Activated CD4-positive, alpha-beta T cell treated with anti-CD3 and anti-CD28 coated beads for 36 hours (primary cell): ENCODE results near the gene PHPT1. TPM values are rescaled to one million over a fixed set of nuclear protein-coding genes. Genes with fewer than 3 reads are reported as not detected.
"Not testable (repeated sequence)": the region's sequence is repeated elsewhere in the genome, so short reads cannot be mapped to it uniquely, and the experiment has no call there.

Experiments used
- ATAC-seq: fragments of 200-7000 bp; cut with Tn5 transposase; one replicate; pipeline ENCODE4 v1.10.0; 2021; ENCODE audit warnings: mild to moderate bottlenecking, moderate library complexity
- CTCF ChIA-PET: fragments of 350-600 bp; sonication (Branson Sonifier 250); formaldehyde crosslinking; loops from one replicate; lab custom pipeline; 2021; ENCODE audit warnings: antibody characterized with exemption; lab: Charles Lee
- POLR2A ChIA-PET: fragments of 350-600 bp; sonication (Branson Sonifier 250); formaldehyde crosslinking; loops from one replicate; lab custom pipeline; 2021; ENCODE audit warnings: antibody characterized with exemption, inconsistent platforms; lab: Charles Lee
- DNase-seq: peaks from one replicate; pipeline ENCODE4 v3.0.0-alpha.2; 2020
- H3K27ac Mint-ChIP-seq: one replicate; pipeline ENCODE4 v1.8.0; 2021; ENCODE audit warnings: mixed read lengths
- H3K27me3 Mint-ChIP-seq: one replicate; pipeline ENCODE4 v1.8.0; 2021; ENCODE audit warnings: mixed read lengths
- H3K36me3 Mint-ChIP-seq: one replicate; pipeline ENCODE4 v1.8.0; 2021; ENCODE audit warnings: low read depth, mixed read lengths
- H3K4me1 Mint-ChIP-seq: one replicate; pipeline ENCODE4 v1.8.0; 2021; ENCODE audit warnings: mixed read lengths
- H3K4me3 Mint-ChIP-seq: one replicate; pipeline ENCODE4 v1.8.0; 2021; ENCODE audit warnings: mild to moderate bottlenecking, moderate library complexity, mixed read lengths
- H3K9me3 Mint-ChIP-seq: one replicate; pipeline ENCODE4 v1.8.0; 2021; ENCODE audit warnings: low read depth, mixed read lengths
- intact Hi-C, 2 experiments: fragments of 100-400 bp; cut with DNase I in 1 of 2; cut with micrococcal nuclease in 1 of 2; formaldehyde crosslinking; loops; one replicate each; pipeline versions ENCODE4 v1.14.2 to v1.15.1; 2022 to 2024; cut with DNase I, micrococcal nuclease
- total RNA-seq, 2 experiments: library from RNA; stranded (reverse); gene quantifications; one replicate each; pipeline ENCODE4 v1.2.3, GENCODE V29; 2021

Gene PHPT1
- total RNA-seq, 2 experiments from 2014 or later, result 94.5 to 98.9 TPM

GRCh38 chr9:136867480-136867879 lies 18.3 kb downstream of the PHPT1 start:
- H3K27ac Mint-ChIP-seq, result no peak overlapping the region

GRCh38 chr9:136867917-136868316 lies 18.7 kb downstream of the PHPT1 start:
- Mint-ChIP-seq H3K27me3 (no peaks in the 10 kb centered on the region), H3K36me3 (peaks cover 16% of the 10 kb centered on the region), H3K27ac (no peak overlapping the region), H3K9me3 (peaks cover 2% of the 10 kb centered on the region), H3K4me1 (peaks cover 16% of the 10 kb centered on the region), H3K4me3 (peak overlapping the region; percentile 81)
- intact Hi-C loops, result loop anchor here in 1 of 2 experiments (2.0 kb wide), 1 partner anchor 13 kb away; no protein-coding TSS in a partner anchor
- POLR2A ChIA-PET, result no interaction called here
- ATAC-seq, result no peak
- CTCF ChIA-PET, result interaction anchor here (0.7 to 1.0 kb wide), 2 partner anchors 11 to 161 kb away, joined by 3 read pairs; no protein-coding TSS in a partner anchor
- DNase-seq, result no peak

More at GRCh38 chr9:136867480-136867879, 18.3 kb downstream of the PHPT1 start:
- H3K27me3 Mint-ChIP-seq, result no peaks in the 10 kb centered on the region
- ChIA-PET CTCF (interaction anchor here (0.7 to 1.0 kb wide), 2 partner anchors 11 to 162 kb away, joined by 3 read pairs; no protein-coding TSS in a partner anchor), POLR2A (no interaction called here)
- DNase-seq (no peak), ATAC-seq (no peak)
- peak overlapping the region; percentile 81 for H3K4me3 Mint-ChIP-seq
- intact Hi-C loops, result loop anchor here in 1 of 2 experiments (2.0 kb wide), 1 partner anchor 13 kb away; no protein-coding TSS in a partner anchor
- H3K9me3 Mint-ChIP-seq, result no peaks in the 10 kb centered on the region
- H3K36me3 Mint-ChIP-seq, result peaks cover 16% of the 10 kb centered on the region
- H3K4me1 Mint-ChIP-seq, result peaks cover 16% of the 10 kb centered on the region

GRCh38 chr9:136868644-136869043 lies 19.4 kb downstream of the PHPT1 start:
- no peak for ATAC-seq
- H3K4me3 Mint-ChIP-seq, result peak overlapping the region; percentile 38

DNA sequence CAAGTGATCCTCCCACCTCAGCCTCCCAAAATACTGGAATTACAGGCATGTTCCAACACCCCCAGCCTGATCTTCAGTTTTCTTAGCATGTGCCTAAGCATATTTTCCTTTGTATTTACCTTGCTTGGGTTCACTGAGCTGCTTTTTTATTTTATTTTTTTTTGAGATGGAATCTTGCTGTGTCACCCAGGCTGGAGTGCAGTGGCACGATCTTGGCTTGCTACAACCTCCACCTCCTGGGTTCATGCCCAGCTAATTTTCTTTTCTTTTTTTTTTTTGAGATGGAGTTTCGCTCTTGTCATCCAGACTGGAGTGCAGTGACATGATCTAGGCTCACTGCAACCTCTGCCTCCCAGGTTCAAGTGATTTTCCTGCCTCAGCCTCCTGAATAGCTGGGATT lies 20.4 kb downstream of the PHPT1 start:
- DNase-seq, ATAC-seq, H3K27me3 Mint-ChIP-seq, H3K27ac Mint-ChIP-seq, H3K4me3 Mint-ChIP-seq, POLR2A ChIA-PET, CTCF ChIA-PET, H3K9me3 Mint-ChIP-seq, intact Hi-C loops, H3K36me3 Mint-ChIP-seq: not testable (repeated sequence)
- peaks cover 11% of the 10 kb centered on the region for H3K4me1 Mint-ChIP-seq

More at GRCh38 chr9:136868644-136869043, 19.4 kb downstream of the PHPT1 start:
- intact Hi-C loops, result no loop called here
- peaks cover 2% of the 10 kb centered on the region for H3K9me3 Mint-ChIP-seq
- H3K27me3 Mint-ChIP-seq, result no peaks in the 10 kb centered on the region
- H3K4me1 Mint-ChIP-seq, result peaks cover 16% of the 10 kb centered on the region
- H3K27ac Mint-ChIP-seq, result no peak overlapping the region
- no peak for DNase-seq
- ChIA-PET POLR2A (no interaction called here), CTCF (no interaction called here)
- peaks cover 11% of the 10 kb centered on the region for H3K36me3 Mint-ChIP-seq

DNA sequence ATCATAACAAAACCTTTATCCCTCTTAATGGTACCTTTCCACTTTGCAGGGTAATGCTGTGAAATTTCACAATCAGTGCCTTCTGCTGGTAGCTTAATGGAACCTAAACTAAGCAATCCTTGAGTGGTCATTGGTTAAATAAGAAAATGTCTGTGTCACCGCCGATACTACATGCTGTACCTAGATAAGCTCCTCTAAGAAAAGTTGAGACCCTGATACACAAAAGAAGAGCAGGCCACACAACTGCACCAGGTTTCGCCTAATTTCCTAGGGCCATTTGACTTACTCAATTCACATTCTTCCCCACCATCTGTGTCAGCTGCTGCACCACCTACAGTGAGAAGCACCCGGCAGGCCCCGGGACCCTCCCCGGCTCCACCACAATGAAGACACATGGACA lies 25.9 kb downstream of the PHPT1 start:
- no peaks in the 10 kb centered on the region for H3K36me3 Mint-ChIP-seq

GRCh38 chr9:136876476-136876875 lies 27.3 kb downstream of the PHPT1 start:
- DNase-seq (no peak), ATAC-seq (no peak)
- H3K4me1 Mint-ChIP-seq, result peaks cover 13% of the 10 kb centered on the region
- peaks cover 2% of the 10 kb centered on the region for H3K9me3 Mint-ChIP-seq
- CTCF ChIA-PET, result no interaction called here
- H3K27me3 Mint-ChIP-seq, result no peaks in the 10 kb centered on the region
- no peak overlapping the region for H3K4me3 Mint-ChIP-seq
- no peak overlapping the region for H3K27ac Mint-ChIP-seq
- POLR2A ChIA-PET, result no interaction called here
- no peaks in the 10 kb centered on the region for H3K36me3 Mint-ChIP-seq
- intact Hi-C loops, result no loop called here

More for the DNA sequence above, 25.9 kb downstream of the PHPT1 start:
- peaks cover under 1% of the 10 kb centered on the region for H3K4me1 Mint-ChIP-seq
- ATAC-seq (no peak), DNase-seq (no peak)
- no peak overlapping the region for H3K4me3 Mint-ChIP-seq
- ChIA-PET CTCF (interaction anchor here (0.6 to 1.0 kb wide), 2 partner anchors 34 to 46 kb away, joined by 3 read pairs; no protein-coding TSS in a partner anchor), POLR2A (no interaction called here)
- intact Hi-C loops, result no loop called here
- no peaks in the 10 kb centered on the region for H3K27me3 Mint-ChIP-seq
- H3K27ac Mint-ChIP-seq, result no peak overlapping the region
- H3K9me3 Mint-ChIP-seq, result peaks cover 2% of the 10 kb centered on the region

DNA sequence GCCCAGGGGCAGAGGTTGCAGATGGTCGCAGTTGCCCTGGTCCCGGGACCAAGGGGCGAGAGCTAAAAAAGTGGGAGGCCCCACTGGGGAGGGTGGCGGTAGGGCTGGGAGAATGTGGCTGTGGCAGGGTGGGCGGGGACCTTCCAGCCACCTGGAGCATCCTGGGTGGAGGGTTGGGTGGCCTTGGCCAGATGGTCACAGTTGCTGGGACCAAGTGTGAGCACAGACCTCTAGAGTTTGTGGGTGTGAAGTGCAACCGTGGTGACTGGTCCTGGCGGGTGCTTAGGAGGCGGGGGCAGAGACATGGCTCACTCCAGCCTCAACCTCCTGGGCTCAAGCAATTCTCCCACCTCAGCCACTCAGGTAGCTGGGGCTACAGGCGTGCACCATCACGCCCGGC lies 31.4 kb downstream of the PHPT1 start:
- intact Hi-C loops, result loop anchor here (2.0 to 10.0 kb wide), 4 partner anchors 14 to 956 kb away; partner anchors contain the start of genes EDF1 (in 1 of the 2), EXD3 (in 1 of the 2), NOXA1 (in 1 of the 2) and SEC16A (in 1 of the 2)
- ATAC-seq, result no peak
- Mint-ChIP-seq H3K9me3 (no peaks in the 10 kb centered on the region), H3K4me1 (peaks cover 44% of the 10 kb centered on the region), H3K4me3 (no peak overlapping the region), H3K27ac (no peak overlapping the region), H3K27me3 (no peaks in the 10 kb centered on the region), H3K36me3 (peaks cover 7% of the 10 kb centered on the region)
- no peak for DNase-seq
- CTCF ChIA-PET, result interaction anchor here (1.0 to 1.4 kb wide), 4 partner anchors 8 to 72 kb away, joined by 3 to 5 read pairs (median 4); no protein-coding TSS in a partner anchor
- POLR2A ChIA-PET, result no interaction called here

GRCh38 chr9:136881691-136882108 lies 32.5 kb downstream of the PHPT1 start:
- peaks cover 7% of the 10 kb centered on the region for H3K36me3 Mint-ChIP-seq
- intact Hi-C loops, result loop anchor here (1.0 to 10.0 kb wide), 10 partner anchors 15 to 957 kb away; partner anchors contain the start of genes EDF1 (in 2 of the 2), FBXW5 (in 2 of the 2), EXD3 (in 1 of the 2) and NOXA1 (in 1 of the 2)
- peak; percentile 84 for DNase-seq
- H3K4me1 Mint-ChIP-seq, result peaks cover 44% of the 10 kb centered on the region
- ChIA-PET CTCF (interaction anchor here (1.0 to 1.9 kb wide), 6 partner anchors 9 to 147 kb away, joined by 3 to 10 read pairs (median 4); partner anchors contain the start of gene AJM1), POLR2A (no interaction called here)
- peak overlapping the region; percentile 68 for H3K4me3 Mint-ChIP-seq
- H3K27me3 Mint-ChIP-seq, result no peaks in the 10 kb centered on the region
- peak overlapping the region; percentile 91 for H3K27ac Mint-ChIP-seq
- H3K9me3 Mint-ChIP-seq, result no peaks in the 10 kb centered on the region
- peak; percentile 29 for ATAC-seq

DNA sequence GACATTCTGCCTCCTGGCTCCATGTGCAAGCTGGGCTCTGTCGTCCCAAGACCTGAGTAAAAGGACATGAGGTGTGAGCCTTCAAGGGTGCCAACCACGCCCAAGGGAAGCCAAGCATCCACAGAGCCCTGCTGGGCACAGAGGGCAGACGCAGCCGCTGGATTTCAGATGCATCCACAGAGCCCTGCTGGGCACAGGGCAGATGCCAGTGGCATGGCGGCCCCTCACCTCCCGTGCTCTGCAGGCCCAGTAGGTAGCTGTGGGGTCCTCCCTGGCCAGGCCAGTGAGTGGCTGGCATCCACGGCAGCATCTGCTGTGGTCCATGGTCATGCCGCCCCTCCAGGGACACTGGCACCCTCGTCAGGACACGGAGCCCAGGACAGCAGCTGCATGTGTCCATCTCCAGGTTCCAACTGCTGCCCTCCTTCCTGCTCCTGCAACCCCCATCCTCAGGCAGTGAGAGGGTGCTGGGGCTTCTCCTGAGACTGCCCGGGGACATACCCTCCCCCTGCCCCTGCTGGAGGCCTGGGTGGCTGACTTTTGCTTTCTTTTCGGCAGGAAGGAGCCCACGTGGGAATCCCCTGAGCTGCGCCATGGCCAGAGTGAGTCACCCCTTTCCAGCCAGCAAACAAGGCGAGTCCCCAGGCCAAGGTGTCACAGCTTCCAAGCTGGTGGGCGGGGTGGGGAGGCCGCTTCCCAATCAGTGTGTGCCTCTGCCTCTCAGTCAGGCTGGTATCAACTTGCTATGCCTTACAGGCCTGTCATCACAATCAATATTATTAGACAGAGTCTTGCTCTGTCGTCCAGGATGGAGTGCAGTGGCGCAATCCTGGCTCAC lies 33.1 kb downstream of the PHPT1 start:
- H3K27ac Mint-ChIP-seq, result peak overlapping the region; percentile 91
- ChIA-PET POLR2A (interaction anchor here (0.6 kb wide), 1 partner anchor 581 kb away, joined by 3 read pairs; no protein-coding TSS in a partner anchor), CTCF (interaction anchor here (0.7 to 1.9 kb wide), 6 partner anchors 40 to 153 kb away, joined by 3 to 10 read pairs (median 3); partner anchors contain the start of genes AJM1 and FBXW5)
- H3K36me3 Mint-ChIP-seq, result peaks cover 9% of the 10 kb centered on the region
- no peaks in the 10 kb centered on the region for H3K27me3 Mint-ChIP-seq
- intact Hi-C loops, result loop anchor here (1.0 to 10.0 kb wide), 9 partner anchors 16 to 958 kb away; partner anchors contain the start of genes FBXW5 (in 2 of the 2), EDF1 (in 1 of the 2), EXD3 (in 1 of the 2) and NOXA1 (in 1 of the 2)
- peak; percentile 69 for ATAC-seq
- H3K4me1 Mint-ChIP-seq, result peaks cover 46% of the 10 kb centered on the region
- peak; percentile 97 for DNase-seq
- H3K4me3 Mint-ChIP-seq, result peak overlapping the region; percentile 68
- H3K9me3 Mint-ChIP-seq, result no peaks in the 10 kb centered on the region

DNA sequence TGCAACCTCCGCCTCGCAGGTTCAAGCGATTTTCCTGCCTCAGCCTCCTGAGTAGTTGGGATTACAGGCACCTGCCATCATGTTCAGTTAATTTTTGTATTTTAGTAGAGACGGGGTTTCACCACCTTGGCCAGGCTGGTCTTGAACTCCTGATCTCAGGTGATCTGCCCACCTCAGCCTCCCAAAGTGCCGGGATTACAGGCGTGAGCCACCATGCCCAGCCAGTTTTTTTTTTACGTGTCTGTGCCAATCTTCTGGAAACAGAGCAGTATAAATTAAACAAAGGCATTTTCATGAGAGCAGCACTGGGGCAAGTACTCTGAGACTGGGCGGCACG lies 33.7 kb downstream of the PHPT1 start:
- not testable (repeated sequence) for H3K9me3 Mint-ChIP-seq, H3K27me3 Mint-ChIP-seq, DNase-seq, ATAC-seq
- H3K4me3 Mint-ChIP-seq, result peak overlapping the region; percentile 68
- CTCF ChIA-PET, result interaction anchor here (0.7 to 1.9 kb wide), 6 partner anchors 21 to 152 kb away, joined by 3 to 10 read pairs (median 3); partner anchors contain the start of genes AJM1 and FBXW5
- peaks cover 11% of the 10 kb centered on the region for H3K36me3 Mint-ChIP-seq
- POLR2A ChIA-PET, result interaction anchor here (0.6 kb wide), 2 partner anchors 19 to 580 kb away, joined by 3 to 7 read pairs; no protein-coding TSS in a partner anchor
- H3K27ac Mint-ChIP-seq, result peak overlapping the region; percentile 91
- H3K4me1 Mint-ChIP-seq, result peaks cover 49% of the 10 kb centered on the region
- intact Hi-C loops, result loop anchor here (1.0 to 10.0 kb wide), 9 partner anchors 17 to 958 kb away; partner anchors contain the start of genes FBXW5 (in 2 of the 2), EDF1 (in 1 of the 2), EXD3 (in 1 of the 2) and NOXA1 (in 1 of the 2)
